ENCODE results near the gene CBFA2T2.
"Not testable (repeated sequence)": the region's sequence is repeated elsewhere in the genome, so short reads cannot be mapped to it uniquely, and the experiment has no call there.

Gene CBFA2T2

DNA sequence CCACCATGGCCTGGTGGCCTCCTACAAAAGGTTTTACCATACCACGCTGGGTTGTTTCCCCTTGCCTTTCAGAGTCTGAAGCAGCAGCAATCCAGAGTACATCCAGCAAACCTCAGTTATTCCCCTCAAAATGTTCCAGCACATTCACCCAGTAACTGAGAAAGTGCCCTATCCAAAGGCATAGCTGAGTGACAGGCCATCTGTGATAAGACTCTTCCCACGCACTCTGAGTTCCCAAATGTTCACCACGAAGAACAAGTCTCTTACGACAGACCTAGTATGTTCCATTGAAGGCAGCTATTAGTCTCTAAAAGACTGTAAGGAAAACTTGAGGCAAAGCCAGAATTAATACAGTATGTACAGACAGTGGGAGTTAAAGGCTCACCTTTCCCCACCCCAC lies 140.6 kb downstream of the CBFA2T2 start:
- FAIRE-seq = no peak

DNA sequence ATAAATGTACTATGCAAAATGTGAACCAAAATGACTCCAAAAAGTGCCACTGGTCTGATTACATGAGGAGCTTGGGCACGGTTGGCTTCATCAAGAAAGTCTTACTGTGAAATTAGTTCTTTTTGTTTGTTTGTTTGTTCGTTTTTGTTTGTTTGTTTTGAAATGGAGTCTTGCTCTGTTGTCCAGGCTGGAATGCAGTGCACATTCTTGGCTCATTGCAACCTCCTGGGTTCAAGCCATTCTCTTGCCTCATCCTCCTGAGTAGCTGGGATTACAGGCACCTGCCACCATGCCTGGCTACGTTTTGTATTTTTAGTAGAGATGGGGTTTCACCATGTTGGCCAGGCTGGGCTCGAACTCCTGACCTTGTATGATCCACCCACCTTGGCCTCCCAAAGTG lies 142.0 kb downstream of the CBFA2T2 start:
- FAIRE-seq = not testable (repeated sequence)

DNA sequence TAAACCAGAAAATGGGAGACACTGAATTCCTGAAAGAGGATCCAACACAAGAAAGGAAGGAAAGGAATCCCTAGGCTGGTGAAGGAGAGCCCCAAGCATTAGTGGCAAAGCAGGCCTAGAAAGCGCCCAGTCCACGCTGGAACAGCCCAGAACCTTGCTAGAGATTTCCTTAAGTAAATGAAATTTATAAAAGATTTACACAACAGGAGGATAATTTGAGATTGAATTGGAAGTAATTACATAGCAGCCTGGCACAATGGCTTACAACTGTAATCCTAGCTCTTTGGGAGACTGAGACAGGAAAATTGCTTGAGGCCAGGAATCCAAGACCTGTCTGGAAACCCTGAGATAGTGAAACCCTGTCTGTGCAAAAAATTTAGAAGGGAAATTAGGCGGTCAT lies 145.4 kb downstream of the CBFA2T2 start:
- no peak for FAIRE-seq

DNA sequence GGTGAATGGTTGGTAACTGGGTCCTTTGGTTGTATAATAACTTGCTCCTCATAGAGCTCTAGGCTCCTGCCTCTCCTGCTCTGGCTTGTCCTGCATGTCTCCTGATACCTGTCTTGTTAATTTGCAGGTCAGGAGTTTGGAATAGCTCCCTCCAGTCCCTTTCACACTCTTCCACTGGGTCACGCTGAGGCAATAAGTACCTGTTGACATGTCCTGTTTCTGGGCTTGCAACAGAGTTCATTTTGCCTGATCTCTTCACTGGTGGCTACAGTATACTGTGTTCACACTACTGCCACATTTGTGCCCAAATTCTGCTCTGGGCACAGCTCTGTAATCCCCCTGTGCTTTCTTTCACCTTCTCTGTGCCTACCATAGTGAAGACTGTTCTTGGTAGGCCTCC lies 146.9 kb downstream of the CBFA2T2 start:
- FAIRE-seq = no peak

DNA sequence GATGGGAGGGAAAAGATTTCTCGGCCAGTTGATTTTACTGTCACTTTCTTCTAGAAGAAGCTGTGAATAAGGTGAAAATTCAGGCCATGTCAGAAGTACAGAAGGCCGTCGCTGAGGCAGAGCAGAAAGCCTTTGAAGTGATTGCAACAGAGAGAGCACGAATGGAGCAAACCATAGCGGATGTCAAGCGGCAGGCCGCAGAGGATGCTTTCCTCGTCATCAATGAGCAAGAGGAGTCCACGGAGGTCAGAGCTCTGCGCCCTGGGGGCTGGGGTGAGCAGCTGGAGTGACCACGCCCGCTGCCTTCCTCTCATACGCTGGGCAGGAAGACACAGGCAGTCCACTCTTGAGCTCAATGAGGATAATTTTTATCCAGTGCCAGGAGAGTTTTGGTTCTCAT lies 150.4 kb downstream of the CBFA2T2 start:
- no peak for FAIRE-seq

DNA sequence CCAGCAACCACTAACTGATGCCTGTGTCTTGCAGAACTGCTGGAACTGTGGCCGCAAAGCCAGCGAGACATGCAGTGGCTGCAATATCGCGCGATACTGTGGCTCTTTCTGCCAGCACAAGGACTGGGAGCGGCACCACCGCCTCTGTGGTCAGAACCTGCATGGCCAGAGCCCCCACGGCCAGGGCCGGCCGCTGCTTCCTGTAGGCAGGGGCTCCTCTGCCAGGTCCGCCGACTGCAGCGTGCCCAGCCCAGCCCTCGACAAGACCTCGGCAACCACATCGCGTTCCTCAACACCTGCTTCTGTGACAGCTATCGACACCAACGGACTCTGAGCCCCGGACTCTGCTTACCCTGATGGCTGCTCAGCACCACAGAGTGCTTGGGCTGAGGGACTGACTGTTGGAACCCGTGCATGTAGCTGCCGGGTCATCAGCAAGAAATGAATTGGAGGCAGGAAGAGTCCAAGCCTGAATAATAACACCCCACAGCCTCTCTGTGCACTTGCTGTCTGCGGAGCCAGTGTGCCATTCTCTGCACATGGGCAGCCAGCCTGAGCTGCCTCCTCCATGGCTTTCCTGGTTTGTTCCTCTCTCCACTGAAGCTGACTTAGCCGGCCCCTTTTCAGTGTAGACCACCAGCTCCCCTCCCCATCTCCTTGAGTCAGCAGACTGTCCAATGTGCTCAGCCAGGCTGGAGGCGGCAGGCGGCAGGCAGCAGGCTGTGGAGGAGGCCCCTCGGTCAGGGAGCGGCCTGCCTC lies 154.6 kb downstream of the CBFA2T2 start:
- no peak for FAIRE-seq

DNA sequence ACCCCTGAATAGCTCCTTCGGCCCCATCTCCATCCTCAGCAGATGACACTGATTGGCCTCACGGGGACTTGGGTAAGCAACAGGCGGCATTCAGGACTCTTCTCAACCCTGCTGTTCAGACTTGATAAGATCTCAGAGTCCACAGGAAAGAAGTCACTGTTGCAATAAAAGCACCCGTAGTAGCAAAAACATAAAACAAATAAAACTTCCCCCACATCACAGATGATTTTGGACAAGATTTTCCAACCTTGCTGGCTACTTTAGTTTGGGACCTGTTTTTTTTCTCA lies 155.1 kb downstream of the CBFA2T2 start:
- no peak for FAIRE-seq

DNA sequence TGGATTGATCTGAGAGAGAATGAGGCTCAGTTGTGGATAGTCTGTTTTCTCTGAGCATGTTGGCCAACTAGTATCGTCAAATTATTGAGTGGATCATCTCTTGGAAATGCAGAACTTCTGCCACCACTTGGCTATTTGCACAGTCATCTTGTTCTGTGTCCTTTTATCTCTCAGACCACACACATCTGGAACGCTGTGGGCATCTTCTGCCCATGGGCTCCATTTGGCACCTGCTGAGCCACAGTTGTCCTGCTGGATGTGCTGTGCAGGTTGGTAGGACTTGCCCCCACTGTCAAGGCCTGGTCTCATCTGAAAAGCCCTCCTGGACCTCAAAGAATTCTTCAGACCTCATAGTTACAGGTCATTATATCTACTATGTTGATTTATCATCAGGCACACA lies 155.5 kb downstream of the CBFA2T2 start:
- no peak for FAIRE-seq

DNA sequence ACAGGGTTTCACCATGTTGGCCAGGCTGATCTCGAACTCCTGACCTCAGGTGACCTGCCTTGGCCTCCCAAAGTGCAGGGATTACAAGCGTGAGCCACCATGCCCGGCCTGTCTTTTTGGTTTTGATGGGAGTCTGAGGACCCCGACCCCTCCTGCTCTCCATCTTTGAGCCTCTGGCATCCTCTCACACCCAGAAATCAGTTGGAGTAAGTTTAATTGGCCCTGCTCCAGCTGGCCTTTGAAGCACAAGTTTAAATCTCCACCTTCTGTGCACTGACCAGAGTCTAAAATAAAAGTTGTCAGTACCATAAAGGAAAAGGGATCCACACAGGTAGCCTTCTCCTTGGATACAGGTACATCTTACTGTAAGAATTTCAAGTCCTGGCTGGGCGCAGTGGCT lies 156.3 kb downstream of the CBFA2T2 start:
- FAIRE-seq = no peak

DNA sequence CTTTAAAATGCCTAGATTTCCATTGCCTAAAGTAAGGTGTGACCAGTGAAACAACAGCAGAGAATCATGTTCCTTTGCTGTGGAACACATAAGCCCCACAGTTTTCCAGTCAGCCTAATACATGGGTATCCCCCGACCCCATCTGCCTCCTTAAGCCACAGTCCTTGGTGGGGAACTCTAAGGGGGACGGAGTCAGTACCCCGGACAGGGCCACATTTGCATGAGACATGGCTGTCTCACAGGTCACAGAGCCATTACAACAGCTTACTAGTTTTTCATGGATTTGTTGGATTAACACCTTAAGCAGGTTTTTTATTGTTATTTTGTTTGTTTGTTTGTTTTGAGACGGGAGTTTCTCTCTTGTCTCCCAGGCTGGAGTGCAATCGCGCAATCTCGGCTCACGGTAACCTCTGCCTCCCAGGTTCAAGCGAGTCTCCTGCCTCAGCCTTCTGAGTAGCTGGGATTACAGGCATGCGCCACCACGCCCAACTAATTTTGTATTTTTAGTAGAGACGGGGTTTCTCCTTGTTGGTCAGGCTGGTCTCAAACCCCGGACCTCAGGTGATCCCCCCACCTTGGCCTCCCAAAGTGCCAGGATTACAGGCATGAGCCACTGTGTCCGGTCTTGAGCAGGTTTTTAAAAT lies 157.2 kb downstream of the CBFA2T2 start:
- FAIRE-seq = not testable (repeated sequence)

DNA sequence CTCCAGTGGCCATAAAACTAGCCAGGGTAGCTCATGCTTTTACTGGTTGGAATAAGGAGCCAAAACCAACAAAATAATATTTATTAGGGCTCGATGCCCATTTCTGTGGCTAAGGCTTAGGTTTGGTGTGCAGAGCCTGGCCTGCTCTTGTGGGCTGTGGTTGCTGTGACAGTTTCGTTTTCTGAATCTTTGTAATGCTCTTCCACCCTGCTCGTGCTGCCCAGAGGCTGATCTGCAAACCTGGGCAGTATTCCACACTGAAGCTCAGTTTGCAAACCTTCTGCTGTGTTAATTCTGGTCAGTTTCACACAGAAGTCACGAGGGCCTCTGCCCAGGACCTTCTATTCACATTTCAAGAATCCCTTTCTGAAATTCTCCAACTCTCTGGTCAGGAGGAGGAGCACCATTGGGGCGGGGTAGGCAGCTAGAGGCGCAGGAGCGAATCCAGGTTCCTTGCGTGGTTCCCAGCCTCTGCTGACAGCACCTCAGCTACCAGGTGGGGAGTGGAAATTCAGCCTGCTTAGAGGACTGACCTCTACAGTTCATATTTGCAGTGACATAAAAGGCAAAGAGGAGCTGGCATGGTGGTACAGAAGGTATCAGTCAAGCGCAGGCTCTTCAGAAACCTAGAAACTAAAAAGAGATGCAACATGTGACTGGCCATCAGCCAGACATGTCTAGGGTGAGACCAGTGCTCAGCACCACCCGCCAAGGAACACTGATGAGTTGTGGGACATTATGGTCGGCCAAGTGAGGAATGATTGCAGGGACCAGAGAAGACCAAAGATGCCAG lies 157.9 kb downstream of the CBFA2T2 start:
- no peak for FAIRE-seq

DNA sequence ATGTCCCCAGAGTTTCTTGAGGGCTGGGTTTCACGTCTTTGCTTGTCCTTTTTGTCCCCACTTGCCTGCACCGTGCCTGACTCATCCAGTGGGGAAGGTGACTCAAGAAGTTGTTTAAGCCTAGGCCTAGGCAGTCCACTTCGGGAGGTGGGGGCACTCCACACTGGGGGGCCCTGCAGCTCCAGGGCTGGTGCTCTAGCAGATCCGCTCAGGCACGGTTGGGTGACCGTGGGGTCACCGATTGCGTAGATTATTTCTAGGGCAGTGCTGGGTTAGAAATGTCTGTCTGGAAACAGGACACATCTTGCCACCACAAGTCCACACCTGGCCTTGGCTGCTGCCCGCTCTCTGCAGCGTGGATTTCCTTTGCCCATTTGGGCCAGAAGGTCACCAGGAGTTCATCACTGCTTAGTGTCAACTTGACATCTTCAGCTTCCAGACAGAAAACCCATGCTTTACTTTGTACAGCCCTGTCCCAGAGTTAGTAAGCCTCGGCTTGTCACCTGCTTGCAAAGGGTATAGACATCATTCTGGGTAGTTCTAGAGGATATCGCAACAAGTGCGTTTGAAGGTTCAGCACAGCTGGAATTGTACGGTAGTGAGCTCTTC lies 158.6 kb downstream of the CBFA2T2 start:
- FAIRE-seq = no peak

DNA sequence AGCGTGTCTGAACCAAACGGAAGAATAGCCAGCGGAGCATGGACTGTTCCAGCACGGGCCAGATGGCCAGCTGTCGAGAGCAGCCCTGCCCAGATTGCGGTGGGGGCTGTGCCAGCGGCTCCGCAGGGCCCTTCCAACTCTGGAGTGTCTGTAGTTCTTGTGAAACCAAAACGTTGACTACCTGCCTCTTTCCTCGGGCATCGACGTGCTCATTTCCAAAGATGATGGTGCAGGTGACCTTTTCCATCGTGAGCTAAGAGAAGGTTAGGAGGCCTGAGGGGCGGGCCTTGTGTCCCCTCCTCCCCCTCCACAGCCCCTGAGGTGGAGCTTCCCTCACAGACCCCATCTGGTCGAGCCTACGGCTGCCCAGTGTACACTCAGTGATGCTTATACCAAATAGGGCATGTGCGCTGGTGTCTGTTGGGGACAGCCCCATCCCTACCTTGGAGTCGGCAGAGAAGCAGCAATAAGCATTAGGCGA lies 159.3 kb downstream of the CBFA2T2 start:
- FAIRE-seq = no peak

DNA sequence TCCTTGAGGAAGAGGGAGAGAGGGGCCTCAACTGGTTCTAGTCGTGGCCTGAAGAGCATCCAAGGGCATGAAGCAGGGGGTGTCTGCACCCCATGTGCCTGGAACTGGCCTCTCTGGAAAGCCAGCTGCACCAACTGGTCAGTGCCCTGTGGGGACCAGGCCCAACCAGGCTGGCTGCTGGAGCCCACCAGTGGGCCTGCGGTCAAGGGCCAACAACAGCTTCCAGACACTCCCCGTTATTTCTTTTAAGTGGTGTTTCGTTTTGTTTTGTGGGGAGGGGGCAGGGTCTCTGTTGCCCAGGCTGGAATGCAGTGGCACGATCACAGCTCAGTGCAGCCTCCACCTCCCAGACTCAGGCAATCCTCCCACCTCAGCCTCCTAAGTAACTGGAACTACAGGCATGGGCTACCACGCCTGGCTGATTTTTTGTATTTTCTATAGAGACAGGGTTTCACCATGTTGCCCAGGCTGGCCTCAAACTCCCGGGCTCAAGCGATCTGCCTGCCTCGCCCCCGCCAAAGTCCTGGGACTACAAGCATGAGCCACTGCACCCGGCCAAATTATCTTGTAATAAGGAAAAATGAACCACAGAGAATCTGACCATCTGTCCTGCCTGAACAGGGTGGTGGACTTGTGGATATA lies 160.3 kb downstream of the CBFA2T2 start:
- no peak for FAIRE-seq

DNA sequence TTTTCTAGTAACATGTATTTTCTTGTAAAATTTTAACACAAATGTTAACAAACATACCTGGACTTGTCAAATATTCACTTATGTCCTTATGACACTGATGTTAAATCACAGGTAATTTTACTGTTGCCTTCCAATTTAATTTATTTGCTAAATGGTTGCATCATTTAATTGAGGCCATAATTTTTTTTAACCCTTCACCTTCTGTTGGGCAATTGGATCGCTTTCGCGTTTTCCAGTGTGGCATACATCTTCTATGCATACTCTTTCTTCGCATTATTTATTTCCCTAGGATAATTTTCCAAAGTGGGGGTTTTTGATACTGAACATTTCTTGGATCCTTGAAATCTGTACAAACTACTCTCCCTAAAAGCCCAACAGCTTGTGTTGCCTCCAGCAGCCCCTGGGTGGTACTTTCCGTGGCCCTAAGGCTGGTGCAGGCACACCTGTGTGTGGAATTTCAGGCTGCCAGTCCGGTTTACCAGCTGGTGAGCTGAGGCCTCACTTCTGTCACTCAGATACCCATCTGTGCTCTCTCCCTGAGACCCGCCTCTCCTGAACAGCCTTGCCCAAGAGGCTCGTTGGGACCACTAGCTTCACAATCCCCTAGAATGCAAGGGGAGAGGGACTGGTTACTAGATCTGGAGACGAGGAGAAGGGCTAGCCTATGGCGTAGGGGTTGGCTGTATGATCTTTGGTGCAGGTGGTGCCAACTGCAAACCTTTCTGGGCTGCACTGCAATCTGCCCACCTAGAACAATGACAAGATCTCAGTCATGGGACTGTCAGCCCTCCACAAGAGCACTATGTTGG lies 161.1 kb downstream of the CBFA2T2 start:
- no peak for FAIRE-seq

DNA sequence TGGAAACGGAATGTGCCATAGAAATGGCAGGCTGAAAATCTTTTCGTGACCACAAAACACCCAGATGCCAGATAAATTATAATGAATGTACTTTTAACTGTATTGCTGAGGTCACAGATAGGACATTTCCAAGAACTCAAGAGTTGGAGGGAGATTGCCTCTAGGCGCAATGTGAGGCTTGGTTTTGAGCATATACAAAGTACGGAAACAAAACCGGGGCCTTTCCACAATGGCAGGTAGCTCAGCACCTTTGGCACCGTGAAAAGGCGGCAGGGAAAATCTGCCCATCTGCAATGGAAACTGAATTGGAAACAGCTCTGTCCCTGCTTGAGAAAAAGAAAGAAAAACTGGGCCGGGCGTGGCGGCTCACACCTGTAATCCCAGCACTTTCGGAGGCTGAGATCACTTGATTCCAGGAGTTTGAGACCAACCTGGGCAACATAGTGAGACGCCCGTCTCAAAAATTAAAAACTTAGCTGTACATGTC lies 161.7 kb downstream of the CBFA2T2 start:
- FAIRE-seq = no peak

DNA sequence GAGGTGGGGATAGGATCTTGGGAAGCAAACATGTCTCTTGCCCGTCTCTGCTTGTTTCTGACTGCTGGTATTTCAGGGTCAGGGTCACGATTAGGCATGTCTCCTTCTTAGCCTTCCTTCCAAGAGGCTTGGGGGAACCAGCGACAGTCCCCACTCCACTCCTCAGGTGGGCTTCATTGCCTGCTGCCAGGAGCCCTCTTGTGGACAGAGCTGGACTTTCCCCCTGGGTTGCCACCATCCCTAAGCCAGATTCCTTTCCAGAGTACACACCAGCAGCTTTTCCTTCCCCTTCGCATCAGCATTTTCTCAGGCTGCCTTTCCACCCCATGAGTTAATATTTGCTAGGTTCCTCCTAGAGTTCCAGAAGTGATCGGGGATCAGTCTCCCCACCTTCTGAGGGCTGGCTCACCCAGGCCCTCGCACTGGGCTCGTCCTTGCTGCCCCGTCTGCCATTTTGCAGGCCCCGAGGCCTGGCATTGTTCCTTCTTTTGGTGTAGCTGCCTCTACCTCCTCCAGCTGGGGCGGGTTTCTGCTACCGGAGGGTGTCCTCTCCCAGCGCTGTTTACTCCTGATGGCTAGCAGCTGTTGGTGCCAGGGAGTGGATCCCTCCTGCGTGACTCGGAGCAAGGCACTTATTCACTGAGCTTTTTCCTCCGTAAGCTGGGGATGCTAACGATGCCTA lies 163.5 kb downstream of the CBFA2T2 start:
- no peak for FAIRE-seq

DNA sequence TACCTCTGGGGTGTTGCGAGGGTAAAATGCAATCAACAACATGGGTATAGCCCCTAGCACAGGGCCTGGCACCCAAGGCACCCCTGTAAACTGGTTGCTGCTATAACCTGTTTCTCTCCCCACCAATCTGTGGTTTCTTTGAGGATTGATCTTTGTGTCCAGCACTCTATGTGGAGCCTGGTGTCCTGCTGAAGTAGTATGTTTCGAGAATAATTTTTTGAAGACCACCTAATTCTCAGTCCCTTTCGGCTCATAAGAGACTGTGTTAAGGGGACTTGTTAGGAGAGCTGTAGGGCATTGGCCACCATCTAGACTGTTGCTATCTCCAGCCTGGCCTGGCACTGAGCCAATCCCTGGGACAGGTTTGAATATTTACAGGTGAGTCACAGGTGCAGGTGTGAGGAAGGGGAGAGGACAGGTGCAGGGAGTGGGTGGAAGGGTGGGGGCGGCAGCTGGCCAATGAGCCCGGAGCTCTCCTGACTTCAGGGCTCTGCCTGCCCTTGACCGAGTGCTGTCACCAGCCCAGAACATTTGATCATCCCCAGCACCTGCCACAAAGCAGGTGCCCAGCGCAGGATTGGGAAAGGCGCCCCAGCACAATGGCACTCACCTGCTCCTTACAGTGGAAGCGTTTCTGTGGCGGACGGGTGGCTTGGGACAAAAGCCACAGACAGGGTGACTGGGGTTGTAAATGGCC lies 164.2 kb downstream of the CBFA2T2 start:
- no peak for FAIRE-seq

DNA sequence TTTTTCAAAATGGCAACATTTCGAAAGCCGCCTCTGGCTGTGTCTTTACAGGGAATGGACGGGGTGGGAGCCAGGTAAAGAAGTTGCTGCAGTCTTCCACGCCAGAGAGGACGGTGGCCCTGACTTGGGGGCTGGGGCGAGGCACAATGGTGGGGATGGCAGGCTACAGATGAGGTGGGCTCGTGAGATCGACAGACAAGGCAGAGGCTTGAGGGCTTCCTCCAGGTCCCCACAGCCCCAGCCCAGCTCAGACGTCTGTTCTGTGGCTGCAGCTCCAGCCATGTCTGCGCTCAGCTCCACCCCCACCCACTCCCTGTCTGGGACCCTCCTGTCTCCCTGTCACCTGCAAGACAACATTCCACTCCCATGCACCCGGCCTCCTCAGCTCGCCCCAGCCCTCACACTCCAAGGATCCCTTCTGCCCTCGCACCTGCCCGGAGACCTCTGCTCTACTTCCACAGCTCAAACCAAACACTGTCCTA lies 164.8 kb downstream of the CBFA2T2 start:
- FAIRE-seq = no peak

DNA sequence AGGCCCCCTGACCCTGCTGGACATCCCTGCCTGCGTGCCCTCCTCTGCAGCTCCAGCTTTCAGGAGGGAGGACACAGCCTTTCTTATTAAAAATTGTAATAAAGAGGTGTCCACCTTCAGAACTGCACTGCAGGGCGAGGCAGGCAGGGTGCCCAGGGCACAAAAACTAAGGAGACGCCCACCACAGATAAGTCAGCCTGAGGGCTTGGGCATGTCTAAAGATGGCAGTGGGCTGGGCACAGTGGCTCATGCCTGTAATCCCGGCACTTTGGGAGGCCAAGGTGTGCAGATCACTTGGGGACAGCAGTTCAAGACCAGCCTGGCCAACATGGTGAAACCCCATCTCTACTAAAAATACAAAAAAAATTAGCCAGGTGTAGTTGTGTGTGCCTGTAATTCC lies 165.3 kb downstream of the CBFA2T2 start:
- FAIRE-seq = no peak
